GM21576 (cell line): Measurements from ENCODE around the gene MARCO.

Source experiments
- ATAC-seq: cut with Tn5 transposase; IDR thresholded peaks from one replicate; pipeline ENCODE4 v1.9.1; 2021; ENCODE audit warnings: mild to moderate bottlenecking, moderate library complexity; ENCODE audit not compliant: unreplicated experiment

MARCO gene

DNA sequence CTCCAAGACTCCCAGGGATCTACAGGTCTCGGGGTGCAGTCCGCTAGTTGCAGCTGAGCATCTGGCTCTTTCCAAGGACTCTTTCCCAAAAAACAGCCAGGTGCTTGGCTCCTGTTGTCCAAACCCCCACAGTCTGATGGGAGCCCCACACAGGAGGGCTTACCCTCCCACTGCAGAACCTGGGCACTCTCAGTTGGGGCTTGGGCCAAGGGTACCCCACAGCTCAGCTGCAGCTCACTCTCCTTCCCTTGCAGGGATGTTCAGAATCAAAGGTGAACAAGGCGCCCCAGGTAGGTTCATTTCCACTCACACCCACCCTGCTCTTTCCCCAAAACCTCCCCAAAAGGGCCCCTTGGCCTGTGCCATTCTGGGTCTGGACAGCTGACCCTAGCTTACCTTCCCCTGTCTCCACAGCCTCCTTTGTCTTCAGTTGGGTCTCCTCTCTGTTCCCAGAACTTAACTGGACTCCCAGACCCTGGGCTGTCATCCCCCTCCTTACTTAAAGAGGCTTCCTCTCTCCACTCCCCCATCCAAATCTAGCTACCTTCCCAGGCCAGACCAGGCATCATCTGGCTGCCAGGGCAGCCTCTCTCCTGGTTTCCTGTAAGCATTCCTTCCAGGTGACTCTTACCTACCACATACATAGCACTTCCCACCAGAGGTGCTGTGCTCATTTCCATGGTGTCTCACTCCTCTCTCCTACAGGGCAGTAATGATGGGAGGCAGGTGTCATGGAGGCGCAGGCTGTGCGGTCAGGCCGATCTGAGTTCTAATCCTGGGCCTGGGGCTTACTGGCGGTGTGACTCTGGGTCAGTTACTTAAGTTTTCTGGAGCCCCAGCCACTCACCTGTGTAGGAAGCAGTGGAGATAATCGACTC lies 29.5 kb downstream of the MARCO start:
- no peak for ATAC-seq

DNA sequence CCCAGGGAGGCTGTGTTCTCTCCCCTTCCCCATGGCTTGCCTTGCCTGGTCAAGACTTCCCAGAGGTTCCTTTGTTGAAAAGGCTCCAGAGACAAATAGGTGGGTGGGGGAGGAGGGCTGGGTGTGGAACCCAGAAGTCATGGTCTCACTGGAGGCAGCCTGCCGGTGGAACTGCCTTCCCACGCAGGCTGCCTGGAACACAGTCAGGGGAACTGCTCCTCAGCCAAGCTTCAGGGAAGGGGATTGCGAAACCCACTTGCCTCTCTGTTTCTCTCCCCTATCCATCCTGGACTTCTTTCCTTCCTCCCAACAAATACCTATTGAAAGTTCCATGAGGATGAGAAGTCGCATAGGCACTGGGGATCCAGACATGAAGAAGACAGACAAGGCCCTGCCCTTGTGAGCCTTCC lies 31.6 kb downstream of the MARCO start:
- no peak for ATAC-seq

DNA sequence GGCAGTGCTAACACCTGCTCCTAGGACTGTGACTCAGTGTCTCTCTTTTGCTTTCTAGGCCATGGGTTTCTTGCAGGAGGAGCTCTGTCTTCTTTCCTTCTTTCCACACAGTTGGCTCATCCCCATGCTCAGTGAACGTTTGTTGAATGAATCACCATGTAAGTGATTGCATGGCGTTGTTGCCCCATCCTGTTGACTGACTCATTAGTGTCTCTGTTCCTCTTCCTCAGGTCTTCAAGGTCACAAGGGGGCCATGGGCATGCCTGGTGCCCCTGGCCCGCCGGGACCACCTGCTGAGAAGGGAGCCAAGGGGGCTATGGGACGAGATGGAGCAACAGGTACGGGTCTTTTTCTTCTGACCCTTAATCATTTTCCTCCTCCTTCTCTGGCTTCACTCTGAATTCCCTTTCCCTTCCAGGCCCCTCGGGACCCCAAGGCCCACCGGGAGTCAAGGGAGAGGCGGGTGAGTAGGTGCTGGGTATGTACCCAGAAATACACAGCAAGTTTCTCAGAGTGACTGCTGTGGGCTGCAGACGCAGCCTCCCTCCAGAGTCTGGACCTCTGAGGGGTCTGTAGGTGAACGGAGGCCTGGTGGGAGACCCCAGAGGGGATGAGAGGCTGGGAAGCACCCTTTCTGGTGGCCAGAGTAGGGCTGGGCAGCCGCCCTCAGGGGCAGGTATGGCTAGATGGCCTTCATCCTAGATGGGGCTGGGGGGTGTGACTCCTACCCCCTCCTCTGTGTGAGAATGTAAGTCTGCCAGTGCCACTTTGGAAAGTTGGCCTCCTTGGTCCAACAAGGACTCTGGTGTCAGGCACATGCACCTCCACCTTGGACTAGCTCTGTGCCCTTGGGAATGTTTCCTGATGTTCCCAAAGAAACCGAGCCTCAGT lies 32.4 kb downstream of the MARCO start:
- ATAC-seq: no peak

DNA sequence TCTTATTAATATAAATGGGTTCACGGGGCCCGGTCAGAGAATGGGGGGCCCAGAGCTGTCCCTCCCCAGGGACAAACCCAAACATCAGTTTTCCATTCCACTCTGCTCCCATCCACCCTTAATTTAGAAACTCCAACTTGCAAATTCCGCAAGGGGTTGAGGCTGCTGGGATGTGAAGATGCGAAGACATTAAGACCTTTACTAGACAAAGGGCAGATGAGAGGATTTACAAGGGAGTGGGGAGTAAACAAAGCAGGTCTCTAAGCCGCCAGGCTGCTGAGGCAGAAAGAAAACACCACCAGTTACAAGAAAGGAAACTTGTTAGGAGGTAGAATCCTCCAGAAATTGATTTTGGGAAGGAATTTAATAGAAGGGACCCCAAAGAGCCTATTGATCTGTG lies 33.1 kb downstream of the MARCO start:
- ATAC-seq: no peak

DNA sequence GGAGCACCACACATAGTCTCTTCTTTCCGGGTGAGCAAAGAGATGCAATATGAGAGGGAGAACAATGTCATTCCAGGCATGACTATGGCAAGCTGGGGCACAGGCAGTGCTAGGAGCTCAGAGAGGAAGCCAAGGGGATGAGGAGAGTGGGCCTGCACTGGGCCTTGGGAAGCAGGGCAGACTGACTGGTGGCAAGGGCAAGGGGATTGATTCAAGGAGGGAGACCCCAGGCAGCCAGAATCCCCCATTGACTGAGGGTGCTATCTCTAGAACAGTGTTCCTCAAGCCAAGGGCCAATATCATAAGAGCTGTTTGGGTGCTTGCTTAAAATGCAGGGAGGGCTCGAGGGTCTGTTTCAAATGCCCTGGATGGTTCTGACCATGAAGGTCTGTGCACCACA lies 36.1 kb downstream of the MARCO start:
- ATAC-seq: no peak

DNA sequence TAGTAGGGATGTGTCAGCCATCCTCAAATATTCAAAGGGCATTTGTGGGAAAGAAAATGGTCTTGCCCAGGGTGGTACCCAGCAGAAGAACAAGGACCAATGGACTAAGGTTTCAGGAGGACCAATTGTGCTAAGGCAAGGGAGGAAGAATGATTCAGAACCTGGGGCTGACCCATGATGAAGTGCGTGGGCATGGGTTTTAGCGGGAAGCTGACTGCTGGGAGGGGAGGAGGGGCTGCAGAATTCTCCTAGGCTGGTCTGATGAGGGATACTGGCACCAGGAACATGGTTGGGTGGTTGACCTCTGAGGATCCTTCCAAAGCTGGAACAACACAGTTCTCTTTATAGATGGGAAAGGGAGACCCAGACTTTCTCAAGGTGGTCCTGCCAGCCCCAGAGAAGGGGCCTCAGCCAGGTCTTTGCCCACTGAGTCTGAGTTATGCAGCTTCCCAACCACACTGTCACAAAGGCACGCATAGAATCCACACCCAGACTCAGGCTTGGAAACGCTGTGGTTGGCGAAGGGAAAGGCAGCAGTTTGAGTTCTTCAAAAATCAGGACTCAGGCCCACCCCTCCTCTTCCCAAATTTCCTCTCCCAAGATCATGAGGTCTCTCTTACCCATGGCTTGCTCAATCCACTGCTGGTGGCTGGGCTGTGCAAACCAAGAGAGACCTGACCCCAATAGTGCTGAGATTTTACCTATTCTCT lies 37.3 kb downstream of the MARCO start:
- ATAC-seq: no peak

DNA sequence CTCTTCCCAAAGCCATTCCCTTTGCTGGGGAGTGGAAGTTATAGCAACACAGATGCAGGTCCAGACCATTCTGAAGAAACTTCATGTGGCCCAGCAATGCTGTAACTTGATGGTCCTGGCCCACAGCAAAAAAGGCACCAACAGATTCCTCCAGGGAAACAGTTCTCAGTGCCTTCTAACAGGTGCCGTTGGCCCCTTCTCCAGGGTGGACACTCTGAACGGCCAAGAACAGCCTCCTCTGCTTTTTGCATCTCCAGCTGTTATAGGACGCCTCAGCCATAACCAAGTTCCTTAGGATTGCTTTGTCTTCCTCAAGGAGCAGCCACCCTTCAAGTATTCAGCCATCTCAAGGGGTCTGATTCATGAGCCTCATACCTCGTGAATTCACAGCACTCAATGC lies 38.0 kb downstream of the MARCO start:
- ATAC-seq: no peak

DNA sequence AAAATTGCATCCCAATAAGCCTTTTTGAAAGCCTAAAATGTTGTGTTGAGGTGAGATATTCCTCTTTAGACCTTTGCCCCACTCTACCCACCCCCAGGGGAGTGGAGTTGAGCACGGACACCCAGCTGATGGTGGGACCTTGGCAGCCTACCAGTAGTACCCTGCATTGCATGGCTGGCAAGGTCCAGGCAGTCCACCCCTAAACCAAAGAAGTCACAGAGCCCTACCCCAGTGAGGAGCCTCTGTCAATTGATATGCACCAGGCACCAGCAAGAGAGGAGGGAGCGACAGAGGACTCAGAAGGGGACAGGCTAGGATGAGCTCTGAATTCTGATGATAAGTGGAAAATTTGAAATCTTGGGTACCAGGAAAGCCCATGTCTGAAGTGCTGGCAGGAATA lies 38.6 kb downstream of the MARCO start:
- ATAC-seq: no peak

DNA sequence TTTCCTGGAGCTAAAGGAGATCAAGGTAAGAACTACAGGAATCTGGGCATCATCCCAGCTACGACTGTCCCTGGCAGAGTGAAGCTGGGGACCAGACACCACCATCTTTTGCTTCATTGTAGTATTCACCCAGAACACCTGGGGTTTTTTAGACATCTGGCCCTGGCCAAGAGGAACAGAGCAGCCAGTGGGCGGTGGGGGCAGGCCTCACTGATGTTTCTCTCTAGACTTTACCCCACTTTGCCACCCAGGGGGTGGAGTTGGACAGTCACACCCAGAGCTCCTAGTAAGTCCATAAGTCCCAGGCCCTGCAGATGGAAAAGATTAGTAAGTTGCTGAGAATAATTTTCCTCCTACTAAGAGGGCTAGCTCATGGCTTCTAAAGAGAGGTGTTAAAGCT lies 39.6 kb downstream of the MARCO start:
- no peak for ATAC-seq

DNA sequence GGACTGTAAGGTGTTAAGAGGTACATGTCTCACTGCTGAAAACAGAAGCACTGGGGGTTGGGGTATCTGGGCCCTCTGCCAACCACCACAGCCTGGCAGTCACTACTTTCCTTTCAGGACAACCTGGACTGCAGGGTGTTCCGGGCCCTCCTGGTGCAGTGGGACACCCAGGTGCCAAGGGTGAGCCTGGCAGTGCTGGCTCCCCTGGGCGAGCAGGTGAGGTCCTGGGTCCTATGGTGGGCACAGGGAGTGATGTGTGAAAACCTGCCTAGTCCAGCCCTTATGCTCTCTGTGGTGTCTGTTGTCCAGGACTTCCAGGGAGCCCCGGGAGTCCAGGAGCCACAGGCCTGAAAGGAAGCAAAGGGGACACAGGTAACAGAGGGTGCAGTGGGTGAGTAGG lies 40.0 kb downstream of the MARCO start:
- no peak for ATAC-seq

DNA sequence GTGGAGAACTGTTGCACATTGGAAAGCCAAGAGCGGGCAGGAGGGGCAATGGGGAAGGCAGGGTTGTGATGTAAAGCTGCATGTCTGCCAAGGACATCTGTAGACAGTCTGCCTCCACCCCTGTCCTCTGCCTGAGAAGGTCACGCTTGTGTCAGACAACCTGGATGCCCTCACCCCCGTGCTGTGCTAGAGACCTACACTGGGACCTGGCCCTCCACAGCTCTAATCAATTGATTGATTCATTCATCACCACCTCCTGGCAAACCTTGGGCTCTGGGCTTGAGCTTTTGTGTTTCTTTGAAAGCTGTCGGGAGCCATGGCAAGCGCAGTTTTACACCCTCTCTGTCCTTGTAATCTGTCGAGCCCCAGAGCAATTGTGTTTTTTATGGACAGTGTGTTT lies 41.1 kb downstream of the MARCO start:
- ATAC-seq: no peak

DNA sequence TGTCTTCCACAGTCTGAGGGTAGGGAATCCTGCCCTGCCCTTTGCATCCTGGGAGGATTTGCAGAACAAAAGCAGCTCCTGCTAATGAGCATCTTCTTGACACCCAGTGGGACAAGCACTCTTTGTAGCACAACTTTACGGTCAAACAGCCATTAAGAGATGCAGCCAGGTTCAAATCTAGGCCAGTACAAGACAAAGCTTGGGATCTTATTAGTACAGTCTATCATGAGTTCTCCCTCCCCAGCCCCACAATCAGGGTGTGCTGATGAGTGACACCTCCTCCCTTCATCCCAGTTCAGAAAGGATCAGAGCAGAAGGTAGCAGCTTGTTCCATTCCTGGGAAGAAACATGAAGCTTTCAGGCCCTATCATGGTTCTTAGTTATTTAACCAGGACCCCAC lies 41.9 kb downstream of the MARCO start:
- ATAC-seq: no peak

DNA sequence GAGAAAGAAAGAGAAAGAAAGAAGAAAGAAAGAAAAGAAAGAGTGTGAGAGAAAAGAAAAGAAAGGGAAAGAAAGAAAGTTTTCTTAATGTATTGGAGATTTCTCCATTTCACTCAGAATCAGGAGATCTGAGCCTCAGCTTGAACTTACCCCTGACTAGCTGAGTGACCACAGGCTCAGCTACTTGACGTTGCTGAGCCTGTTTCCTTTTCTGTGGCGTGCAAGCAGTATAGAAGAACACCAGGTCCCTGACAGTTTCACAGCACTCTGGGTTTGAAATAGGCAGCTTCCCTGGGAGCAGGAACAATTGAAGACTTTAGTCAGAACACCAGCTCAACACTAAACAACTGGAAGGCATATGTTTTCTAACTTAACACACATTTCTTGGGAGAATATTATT lies 44.7 kb downstream of the MARCO start:
- peak; percentile 64 for ATAC-seq

DNA sequence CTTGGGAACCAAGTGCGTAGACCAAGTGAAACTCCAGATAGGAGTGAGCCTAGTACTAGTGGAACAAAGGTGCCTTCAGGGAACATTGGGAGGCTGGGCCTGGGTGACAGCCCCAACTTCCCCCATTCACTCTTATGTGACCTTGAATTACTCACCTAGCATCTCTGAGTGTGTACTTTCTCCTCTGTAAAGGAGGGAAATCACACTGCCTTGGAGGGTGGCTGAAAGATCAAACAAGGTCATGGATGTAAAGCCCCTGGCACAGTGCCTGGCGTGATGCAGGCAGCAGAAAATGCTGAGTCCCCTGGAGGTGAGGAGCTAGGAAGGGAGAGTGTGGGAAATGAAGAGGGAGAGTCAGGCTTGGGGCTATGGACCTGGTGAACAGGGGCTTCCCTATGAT lies 45.9 kb downstream of the MARCO start:
- no peak for ATAC-seq

DNA sequence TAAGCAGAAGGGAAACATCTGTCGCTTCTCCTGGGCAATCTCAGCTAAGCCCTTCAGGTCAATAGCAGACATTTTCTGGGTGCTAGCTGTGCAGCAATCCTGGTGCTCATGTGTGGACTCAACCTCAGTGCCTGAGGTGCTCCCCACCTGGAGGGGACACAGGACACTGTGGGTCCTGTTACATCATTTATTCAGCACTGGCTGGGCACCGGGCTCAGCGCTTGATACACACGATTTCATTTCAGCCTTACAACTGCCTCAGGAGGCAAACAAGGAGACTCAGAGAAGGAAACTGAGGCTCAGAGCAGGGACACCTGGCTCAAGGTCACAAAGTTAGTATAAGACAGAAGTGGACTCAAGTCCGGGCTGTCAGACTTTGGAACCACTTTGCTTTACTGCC lies 46.7 kb downstream of the MARCO start:
- no peak for ATAC-seq

DNA sequence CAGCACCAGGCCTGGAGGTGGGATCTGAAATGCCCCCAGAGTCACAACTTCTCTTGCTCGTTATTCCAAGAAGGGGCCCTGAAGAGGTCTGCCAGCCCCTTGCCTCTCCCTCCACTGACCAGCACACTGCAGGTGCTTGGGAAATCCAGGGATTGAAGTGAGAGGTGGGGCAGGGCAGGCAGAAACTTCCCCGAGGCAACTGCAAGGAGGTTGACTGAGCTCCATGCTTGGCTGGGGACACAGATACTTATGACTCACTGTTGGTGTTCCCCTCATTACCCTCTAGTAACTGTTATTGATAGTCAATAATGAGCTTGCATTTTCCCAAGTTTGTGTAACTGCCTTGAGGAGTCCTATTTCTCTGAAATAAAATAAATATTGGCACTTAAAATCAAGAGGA lies 47.5 kb downstream of the MARCO start:
- ATAC-seq: peak; percentile 59

DNA sequence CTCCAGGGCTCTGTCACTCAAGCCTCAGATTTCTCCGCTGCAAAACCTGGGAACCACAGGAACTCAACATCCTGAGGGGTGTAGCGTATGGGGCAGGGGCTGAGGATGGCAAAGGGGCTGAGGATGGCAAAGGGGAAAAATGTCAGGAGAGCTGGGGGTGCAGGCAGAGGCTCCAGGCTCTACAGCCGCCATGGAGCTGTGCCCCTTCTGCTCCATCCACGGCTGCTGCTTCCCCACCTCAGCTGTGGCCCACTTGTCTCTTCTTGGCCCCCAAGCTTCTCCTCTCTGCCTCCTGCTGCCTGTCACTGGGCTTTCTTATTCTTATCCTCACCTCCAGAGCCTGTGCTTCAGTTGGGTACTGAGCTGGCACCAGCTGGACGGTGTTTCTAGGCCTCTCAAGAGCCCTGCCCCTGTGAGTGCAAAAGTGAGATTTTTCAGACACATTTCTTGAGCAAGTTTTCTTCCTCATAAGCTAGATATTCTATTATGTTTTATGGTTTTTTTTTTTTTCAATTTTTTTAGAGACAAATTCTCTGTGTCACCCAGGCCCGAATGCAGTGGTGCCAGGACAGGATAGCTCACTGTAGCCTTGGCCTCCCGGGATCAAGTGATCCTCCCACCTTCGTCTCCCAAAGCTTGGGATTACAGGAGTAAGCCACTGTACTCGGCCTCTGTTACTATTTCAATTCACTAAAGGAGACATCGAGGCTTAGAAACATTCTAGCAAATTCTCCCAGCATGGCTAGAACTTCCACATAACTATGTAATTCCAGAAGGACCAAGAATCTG lies 49.0 kb downstream of the MARCO start:
- no peak for ATAC-seq

DNA sequence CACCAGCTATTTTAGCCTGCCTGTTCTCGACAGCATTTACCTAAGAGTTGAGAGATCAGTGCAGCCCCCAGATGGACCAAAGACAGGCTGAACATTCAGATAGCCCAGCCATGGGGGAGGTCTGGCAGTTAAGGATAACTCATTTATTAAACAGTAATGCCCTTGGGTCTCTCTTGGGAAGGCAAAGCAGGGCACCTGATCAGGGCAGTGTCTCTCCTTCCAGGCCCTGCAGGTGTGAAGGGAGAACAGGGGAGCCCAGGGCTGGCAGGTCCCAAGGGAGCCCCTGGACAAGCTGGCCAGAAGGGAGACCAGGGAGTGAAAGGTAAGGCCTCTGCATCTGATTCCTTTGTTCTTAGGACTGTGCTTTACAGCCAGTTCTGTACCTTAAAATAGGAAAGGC lies 49.6 kb downstream of the MARCO start:
- ATAC-seq: no peak

DNA sequence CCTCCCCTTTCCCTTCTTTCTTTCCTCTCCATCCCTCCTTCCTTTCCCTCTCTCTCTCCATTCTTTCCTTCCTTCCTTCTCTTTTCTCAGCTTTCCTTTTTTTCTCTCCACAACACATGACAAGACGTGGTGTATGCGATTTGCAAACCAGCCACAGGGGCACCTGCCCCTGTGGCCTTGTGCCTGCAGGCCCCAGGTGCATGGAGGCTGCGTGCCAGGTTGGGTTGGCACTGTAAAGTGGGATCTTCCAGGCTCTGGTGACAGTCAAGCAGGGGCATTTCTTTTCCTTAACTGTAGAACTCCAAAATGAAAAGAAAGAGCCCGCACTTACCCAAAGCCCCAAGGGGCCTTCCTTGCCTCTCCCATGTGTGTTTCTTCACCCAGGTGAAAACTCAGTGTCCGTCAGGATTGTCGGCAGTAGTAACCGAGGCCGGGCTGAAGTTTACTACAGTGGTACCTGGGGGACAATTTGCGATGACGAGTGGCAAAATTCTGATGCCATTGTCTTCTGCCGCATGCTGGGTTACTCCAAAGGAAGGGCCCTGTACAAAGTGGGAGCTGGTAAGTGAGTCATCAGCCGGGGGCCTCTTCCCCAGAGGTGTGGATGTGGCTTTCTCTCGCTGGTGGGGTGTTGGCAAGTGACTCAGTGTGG lies 50.9 kb downstream of the MARCO start:
- ATAC-seq: no peak

DNA sequence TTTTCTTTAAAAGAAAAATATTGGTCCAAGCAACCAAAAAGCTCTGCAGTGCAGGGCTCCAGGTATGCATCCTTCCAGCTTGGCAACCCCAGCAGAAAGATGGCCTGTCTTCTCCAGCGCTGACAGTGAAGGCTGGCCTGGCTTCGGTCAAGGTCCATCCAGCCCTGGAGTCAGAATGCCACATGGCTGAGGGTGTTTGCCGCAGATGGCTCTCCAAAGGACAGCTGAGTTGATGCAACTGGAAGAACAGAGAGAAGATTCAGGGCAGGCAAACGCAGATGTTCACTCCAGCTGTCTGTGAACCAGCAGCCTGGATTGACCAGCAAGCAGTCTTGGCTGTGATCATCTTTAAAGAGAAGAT lies 51.4 kb downstream of the MARCO start:
- no peak for ATAC-seq
